Ishikawa (cell line): ENCODE measurements around the gene CMTM5.

Experiments
- CEBPB ChIP-seq: IDR thresholded peaks from 2 replicates; pipeline ENCODE4 v1.6.1; 2012
- EGR1 ChIP-seq: IDR thresholded peaks from 2 replicates; pipeline ENCODE4 v1.6.1; 2012
- EP300 ChIP-seq: IDR thresholded peaks from 2 replicates; pipeline ENCODE4 v1.6.1; 2012; ENCODE audit warnings: borderline replicate concordance
- FOXM1 ChIP-seq: IDR thresholded peaks from 2 replicates; pipeline ENCODE4 v1.6.1; 2012; ENCODE audit warnings: low read depth, borderline replicate concordance
- MAX ChIP-seq: IDR thresholded peaks from 2 replicates; pipeline ENCODE4 v1.6.1; 2012
- RAD21 ChIP-seq: IDR thresholded peaks from 2 replicates; pipeline ENCODE4 v1.6.1; 2012; ENCODE audit warnings: low read depth
- REST ChIP-seq: IDR thresholded peaks from 2 replicates; pipeline ENCODE4 v1.6.1; 2012; ENCODE audit warnings: low read depth, mild to moderate bottlenecking
- TAF1 ChIP-seq: IDR thresholded peaks from 2 replicates; pipeline ENCODE4 v1.6.1; 2012; ENCODE audit warnings: low read depth, mild to moderate bottlenecking
- TCF12 ChIP-seq: IDR thresholded peaks from 2 replicates; pipeline ENCODE4 v1.6.1; 2012; ENCODE audit warnings: low read depth
- TEAD4 ChIP-seq: IDR thresholded peaks from 2 replicates; pipeline ENCODE4 v1.6.1; 2012
- YY1 ChIP-seq: IDR thresholded peaks from 2 replicates; pipeline ENCODE4 v1.6.1; 2012; ENCODE audit warnings: low read depth
- ZBTB7A ChIP-seq: IDR thresholded peaks from 2 replicates; pipeline ENCODE4 v1.6.1; 2012; ENCODE audit warnings: low read depth

- TF ChIP-seq EP300 (no peak), REST (no peak), YY1 (no peak), FOXM1 (no peak), ZBTB7A (no peak), RAD21 (no peak), TAF1 (no peak), MAX (no peak), CEBPB (no peak), TEAD4 (no peak), EGR1 (no peak), TCF12 (no peak)
These were observed 7.7 kb downstream of the CMTM5 start for GRCh38 chr14:23384364-23385080.
